SIG-M5 treated with dmso at 0.1 percent for 504 hours (cell line): Measurements from ENCODE around the gene VWA3B.
"Not testable (repeated sequence)": the region's sequence is repeated elsewhere in the genome, so short reads cannot be mapped to it uniquely, and the experiment has no call there.

Source experiments
- DNase-seq: peaks from one replicate; lab custom pipeline; 2025; ENCODE audit not compliant: unreplicated experiment; lab: John Stamatoyannopoulos, UW

Gene VWA3B, protein sequence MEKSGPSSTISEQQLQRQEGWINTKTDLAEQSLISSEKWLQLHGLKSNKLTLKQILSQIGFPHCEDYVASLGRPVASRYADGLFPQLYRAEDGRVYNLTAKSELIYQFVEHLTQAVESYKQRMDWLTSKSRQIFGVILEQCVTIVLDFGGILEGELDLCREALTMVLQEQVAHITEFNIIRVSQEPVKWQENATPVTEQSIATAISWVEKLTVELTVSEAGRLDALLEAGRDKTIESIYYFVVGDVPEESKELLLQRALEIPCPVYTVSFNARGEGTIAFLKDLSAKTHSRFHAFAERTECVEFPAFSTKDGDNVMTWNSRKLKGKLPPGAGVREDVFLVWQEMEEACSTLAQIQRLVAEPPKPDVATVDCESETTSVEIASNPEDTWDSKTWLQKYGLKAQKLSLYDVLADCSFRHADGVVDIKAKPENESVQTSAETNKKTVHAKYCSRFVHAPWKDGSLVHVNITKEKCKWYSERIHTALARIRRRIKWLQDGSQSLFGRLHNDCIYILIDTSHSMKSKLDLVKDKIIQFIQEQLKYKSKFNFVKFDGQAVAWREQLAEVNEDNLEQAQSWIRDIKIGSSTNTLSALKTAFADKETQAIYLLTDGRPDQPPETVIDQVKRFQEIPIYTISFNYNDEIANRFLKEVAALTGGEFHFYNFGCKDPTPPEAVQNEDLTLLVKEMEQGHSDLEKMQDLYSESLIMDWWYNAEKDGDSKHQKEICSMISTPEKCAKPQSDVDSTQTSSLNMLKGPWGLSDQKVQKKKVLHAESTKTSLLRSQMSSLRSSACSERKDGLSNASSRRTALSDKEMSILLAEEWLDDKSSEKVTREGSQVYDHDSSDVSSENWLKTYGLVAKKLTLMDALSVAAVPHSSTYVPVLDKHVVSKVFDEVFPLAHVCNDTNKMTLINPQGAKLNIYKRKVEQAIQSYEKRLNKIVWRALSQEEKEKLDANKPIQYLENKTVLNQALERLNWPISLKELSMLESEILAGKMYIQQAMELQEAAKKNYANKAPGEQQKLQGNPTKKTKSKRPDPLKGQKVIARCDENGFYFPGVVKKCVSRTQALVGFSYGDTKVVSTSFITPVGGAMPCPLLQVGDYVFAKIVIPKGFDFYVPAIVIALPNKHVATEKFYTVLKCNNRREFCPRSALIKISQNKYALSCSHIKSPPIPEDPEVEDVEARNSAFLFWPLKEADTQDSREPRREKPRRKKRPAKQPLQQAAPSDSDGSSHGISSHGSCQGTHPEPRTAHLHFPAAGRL (N-terminal part only)

DNA sequence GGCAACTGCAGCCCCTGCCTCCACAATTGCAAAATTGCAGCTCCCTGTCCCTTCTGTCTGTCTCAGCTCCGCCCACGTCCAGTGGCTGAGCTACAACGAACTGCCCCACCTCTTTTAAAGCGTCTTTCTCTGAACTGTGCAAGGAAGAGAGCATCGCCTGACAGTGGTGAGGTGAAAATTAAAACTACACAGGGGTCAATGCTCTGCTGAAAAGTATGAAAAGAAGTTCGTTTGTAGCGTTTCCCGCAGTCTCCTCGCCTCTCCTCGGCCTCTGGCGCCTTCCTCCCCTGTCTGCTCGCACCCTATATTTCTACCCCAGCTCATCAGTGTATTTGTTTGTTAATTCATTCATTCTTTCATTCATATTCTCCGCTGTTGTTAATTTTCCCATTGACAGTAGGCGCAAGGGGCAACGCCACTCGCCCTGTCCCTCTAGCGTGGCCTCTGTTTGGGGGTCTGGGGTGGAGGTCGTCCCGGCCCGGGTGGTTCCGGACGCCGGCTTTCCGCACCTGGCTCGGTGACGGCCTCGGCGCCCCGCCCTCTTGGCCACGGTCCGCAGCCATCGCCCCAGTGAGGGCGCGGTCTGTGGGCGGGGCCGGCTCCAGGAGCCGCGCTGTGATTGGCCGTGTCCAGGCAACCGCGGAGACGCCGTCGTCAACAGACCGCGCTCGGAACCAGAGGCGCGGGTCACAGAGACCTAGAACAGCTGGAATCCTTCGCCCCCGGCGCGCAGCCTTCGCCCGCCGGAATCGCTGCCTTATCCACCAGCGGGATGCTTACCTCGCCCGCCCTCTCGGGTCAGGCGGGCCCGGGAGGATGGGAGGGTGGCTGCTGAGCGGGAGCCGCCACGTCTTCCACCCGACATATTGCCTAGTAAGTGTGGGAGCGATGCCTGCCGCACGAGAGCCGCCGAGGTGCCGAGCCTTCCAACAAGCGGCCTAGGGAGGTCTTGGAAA lies at the start of gene VWA3B:
Gene VWA3B, plus strand, starts transcription at position 677 of the 956 bp plus-strand sequence. CDS start 5,926 bp downstream, outside the sequence.
- DNase-seq: peak; percentile 37

GRCh38 chr2:98037206-98037605 lies 49.8 kb upstream of the VWA3B start:
- no peak for DNase-seq

GRCh38 chr2:98037666-98038336 lies 49.2 kb upstream of the VWA3B start:
- no peak for DNase-seq

DNA sequence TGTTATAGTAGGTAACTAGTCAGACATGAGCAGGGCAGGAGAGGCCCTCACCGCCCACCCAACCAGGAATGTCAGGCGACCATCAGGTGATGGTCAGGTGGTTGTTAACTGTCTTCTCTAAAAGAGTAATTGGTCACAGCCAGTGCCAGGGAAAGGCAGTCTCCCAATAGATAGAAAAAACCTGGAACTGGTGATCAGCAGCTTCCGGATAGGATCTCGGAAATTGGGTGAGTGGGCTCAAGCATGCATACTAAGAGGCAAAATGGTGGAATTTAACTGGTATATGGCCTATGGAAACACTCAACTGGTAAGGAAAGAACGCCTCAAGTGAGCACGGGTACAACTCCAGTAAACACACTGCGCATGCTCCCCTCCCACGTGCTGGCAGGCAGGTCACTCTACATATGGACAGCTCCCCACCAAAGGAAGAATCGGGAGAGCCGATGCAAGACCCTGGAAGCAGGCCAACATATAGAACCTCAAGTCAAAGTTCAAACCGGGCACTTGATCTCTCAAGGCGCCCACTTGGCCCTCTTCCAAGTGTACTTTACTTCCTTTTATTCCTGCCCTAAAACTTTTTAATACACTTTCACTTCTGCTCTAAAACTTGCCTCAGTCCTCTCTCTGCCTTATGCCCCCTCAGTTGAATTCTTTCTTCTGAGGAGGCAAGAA lies 47.7 kb upstream of the VWA3B start:
- peak; percentile 92 for DNase-seq

DNA sequence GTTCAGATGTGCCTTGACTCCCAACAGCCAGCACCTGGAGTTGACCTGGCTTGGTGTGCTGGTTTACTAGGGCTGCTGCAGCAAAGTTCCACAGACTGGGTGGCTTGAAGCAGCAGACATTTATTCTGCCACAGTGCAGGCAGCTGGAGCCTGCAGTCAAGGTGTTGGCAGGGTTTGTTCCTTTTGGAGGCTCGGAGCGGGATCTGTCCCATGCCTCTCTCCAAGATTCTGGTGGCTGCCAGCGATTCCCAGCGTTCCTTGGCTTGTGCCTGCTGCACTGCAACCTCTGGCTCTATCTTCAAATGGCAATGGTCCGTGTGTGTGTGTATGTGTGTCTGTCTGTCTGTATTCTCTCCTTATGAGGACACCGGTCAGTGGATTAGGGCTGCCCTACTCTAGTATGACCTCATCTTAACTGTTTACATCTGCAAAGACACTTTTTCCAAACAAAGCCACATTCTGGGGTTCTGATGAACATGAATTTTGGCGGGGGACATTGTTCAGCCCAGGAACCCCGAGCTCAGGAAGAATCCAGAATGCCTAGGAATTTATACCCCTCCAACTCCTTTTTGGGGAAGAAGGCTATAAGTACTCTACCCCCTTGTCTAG lies 46.5 kb upstream of the VWA3B start:
- no peak for DNase-seq

- DNase-seq: no peak
These were observed 43.9 kb upstream of the VWA3B start for GRCh38 chr2:98043101-98043500.

GRCh38 chr2:98044730-98045129 lies 42.2 kb upstream of the VWA3B start:
- DNase-seq: not testable (repeated sequence)

DNA sequence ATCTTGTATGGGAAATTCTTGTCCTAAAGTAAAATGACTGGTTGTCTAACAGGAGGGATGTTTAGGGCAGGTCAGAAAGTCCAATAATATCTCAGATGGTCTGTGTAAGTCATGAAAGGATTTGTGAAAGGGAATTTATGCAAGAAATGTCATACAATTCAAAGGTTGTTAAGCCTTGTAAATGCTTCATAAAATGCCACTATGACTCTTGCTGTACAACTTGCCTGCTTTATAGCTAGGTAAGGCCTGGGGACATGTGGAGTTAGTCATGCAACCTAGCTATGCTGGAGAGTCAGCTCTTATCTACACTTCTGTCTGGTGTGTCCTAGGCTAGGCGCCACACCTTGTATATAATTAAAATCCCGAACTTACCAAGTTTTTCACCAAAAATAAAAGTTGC lies 36.9 kb upstream of the VWA3B start:
- no peak for DNase-seq

DNA sequence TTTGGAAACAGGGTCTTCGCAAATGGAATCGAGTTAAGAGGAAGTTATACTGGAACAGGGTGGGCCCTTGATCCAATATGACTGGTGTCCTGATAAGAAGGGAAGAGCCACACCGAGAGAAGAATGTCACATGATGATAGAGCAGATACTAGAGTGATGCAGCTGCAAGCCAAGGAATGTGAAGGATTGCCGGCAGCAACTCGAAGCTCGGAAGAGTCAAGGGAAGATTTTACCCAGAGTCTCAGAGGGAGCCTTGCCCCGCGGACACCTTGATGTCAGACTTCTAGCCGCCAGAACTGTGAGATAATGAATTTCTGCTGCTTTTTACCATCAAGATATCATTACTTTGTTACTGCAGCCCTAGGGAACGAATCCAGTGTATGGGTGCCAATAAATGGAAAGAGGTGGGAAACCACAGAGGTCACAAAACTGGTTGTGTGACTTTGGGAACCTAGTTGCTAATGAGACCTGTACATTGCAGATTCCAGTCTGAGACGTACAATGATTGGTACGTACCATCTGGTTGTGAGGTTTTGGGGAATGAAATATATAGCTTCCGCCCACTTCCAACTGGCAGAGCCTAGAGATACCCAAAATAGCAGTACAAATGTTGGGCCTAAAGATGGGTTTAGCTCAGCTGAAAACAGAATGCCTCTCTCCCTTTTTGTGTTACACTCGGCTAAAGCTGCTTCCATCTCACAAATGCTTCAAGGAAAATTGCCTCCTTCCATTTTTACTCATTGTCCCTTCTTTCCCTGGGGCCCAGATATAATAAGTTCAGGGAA lies 28.6 kb upstream of the VWA3B start:
- no peak for DNase-seq

DNA sequence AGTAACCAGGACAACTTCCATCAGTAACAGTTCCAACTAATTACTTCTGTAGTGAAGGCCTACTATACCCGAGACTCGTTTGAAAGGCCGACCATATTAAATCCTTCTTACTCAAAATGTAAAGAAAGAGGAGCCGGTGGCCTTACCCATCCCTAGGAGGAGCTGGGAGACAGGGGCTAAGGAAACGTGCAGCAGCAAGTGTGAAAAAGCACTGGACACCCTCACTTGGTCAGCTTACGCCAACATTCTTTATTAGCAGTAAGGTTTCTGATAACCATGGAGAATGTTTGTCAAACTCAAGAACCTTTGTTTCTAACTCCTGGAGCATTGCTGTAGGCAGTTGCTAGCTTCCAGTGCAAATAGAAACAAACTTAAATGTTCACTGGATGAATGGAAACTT lies 26.7 kb upstream of the VWA3B start:
- DNase-seq: no peak

- DNase-seq: no peak
These were observed 23.6 kb upstream of the VWA3B start for GRCh38 chr2:98063291-98063854.

- no peak for DNase-seq
These were observed 21.2 kb upstream of the VWA3B start for GRCh38 chr2:98065808-98066207.

DNA sequence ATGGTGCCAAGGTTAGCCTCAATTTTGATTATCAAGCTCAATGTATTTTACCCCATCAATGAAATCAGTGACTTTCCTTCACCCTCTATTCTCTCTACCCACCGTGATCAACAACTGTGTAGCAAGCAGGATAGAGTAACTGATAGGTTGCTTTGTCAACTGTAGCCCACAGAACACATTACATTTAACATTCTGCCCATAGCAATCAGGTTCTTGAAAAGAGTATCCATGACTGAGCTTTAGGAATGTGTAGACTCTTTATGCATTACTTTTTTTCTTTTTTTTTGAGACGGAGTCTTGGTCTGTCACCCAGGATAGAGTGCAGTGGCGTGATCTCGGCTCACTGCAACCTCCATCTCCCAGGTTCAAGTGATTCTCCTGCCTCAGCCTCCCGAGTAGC lies 19.8 kb upstream of the VWA3B start:
- no peak for DNase-seq

- DNase-seq: no peak
These were observed 16.9 kb upstream of the VWA3B start for GRCh38 chr2:98070081-98070480.

DNA sequence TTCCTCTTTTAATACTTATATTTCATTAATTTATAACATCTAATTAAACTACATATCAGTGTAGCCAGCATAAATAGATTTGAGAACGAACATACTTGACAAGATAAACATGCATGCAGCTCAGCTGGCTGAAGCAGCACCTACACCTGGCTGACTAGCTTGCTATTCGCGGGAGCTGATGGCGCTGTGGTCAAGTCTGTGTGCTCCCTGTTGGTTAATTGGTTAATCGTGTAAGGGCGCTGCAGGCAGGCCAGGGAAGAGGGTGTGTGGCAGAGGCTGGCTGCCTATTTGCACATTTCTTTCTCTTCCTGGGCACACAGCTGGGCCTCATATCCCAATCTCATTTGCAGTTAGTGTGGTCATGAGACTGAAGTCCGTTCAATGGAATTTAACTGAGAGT lies 14.5 kb upstream of the VWA3B start:
- no peak for DNase-seq

DNA sequence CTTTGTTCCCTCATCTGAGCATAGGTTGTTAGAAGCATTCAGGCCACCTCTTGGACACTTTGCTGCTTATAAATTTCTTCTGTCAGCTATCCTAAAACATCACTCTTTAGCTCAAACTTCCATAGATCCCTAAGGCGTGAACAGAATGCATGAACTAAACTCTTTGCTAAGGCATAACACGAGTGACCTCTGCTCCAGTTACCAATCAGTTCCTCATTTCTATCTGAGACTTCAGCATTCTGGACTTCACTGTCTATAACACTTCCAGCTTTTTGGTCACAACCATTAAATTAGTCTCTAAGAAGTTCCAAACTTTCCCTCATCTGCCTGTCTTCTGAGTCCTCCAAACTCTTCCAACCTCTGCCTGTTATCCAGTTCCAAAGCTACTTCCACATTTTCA lies 8.3 kb upstream of the VWA3B start:
- DNase-seq: no peak

DNA sequence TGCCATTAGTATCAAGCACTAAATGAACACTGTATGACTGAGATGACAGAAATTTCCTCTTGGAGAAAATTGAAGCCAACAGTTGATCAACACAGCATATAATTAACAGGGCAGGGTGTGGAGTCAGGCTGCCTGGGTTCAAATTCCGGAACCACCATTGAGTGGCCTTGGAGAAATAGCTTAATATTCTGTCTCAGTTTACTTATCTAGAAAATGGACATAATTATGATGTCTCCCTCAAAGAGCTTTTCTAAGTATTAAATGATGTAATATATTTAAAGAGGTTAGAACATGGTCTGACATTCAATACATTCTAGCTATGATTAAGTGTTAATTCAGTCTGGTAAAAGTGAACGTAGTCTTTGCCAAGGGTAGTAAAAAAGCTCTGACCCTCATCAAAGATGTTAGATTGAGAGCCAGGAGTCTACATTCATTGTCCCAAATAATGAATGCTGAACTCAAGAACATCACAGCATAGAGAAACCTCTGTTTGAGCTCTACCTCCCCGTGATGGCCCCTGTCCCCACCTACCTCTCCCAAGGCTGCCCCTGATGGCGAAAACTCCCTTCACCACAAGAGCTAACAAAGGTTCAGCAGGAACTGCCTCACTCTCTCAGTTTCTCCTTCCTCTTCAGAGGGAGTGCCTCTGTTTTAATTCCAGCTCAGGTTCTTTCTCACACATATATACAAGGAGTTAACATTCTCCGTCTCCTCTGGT lies 2.7 kb upstream of the VWA3B start:
- DNase-seq: peak; percentile 57
